Pancreas (tissue), 10 donors: ENCODE results near the gene ANKAR. TPM values are rescaled to one million over a fixed set of nuclear protein-coding genes. Genes with fewer than 3 reads are reported as not detected.

Experiments used
- ATAC-seq, 4 donors: fragments of 200-7000 bp; cut with Tn5 transposase; one replicate each; pipeline versions ENCODE4 v1.8.0 to v1.9.1; 2020; ENCODE audit warnings: mild to moderate bottlenecking in 4 of 4, moderate library complexity in 4 of 4
- DNase-seq, 6 donors: peaks; one replicate each; pipeline ENCODE4 v3.0.0-alpha.2; 2020
- FAIRE-seq: peaks from 2 replicates; lab custom pipeline; 2012; peaks lifted over from hg19 to GRCh38; lab: Jason Lieb, UNC
- H3K27ac ChIP-seq, 4 donors: fragments of 200-600 bp; sonication (generic); 1 replicate in 3 of 4; 2 replicates in 1 of 4; pipeline versions ENCODE4 v1.5.0 to v1.8.0; 2020
- H3K27me3 ChIP-seq, 4 donors: fragments of 200-600 bp; one replicate each; pipeline ENCODE4 v1.8.0; 2021
- H3K36me3 ChIP-seq, 3 donors: fragments of 200-600 bp; sonication (generic) in 1 of 3; one replicate each; pipeline versions ENCODE4 v1.5.0 to v1.8.0; 2020 to 2021
- H3K4me1 ChIP-seq, 3 donors: fragments of 200-600 bp; one replicate each; pipeline ENCODE4 v1.8.0; 2021
- H3K4me3 ChIP-seq, 4 donors: fragments of 200-600 bp; sonication (generic) in 2 of 4; one replicate each; pipeline versions ENCODE4 v1.5.0 to v1.8.0; 2020 to 2021
- H3K9me3 ChIP-seq, 4 donors: fragments of 200-600 bp; one replicate each; pipeline ENCODE4 v1.8.0; 2021
- WGBS, 2 donors: extraction: QIAGEN DNeasy Blood & Tissue Kit; methylation state at CpG; one replicate each; pipeline ENCODE4 v1.1.7; 2013; 5-methylcytosine and 5-hydroxymethylcytosine counted together
- intact Hi-C, 3 donors: fragments of 100-400 bp; cut with DNase I; formaldehyde crosslinking; loops; one replicate each; pipeline versions ENCODE4 v1.11.1 to v1.14.2; 2022
- polyA plus RNA-seq, 2 donors: library from polyadenylated mRNA; stranded (reverse); fragments of 200-250 nt; gene quantifications; one replicate each; pipeline ENCODE4 v1.2.3, GENCODE V29; 2013
- total RNA-seq, 6 donors: library from RNA; stranded (reverse); fragmentation: NEBNext Ultra II Directional in 4 of 6; extraction: Animal tissue kit (Norgen Biotek cat#: 25700) in 4 of 6; gene quantifications; one replicate each; pipeline versions ENCODE4 v1.2.1 to v1.2.4, GENCODE V29; 2021 to 2023
- TF ChIP-seq, protein P1 (sequence below), 4 donors: fragments of 200-600 bp; sonication (generic) in 3 of 4; IDR thresholded peaks; one replicate each; pipeline versions ENCODE4 v1.5.0 to v1.8.0; 2021; ENCODE audit warnings: antibody characterized with exemption in 4 of 4
- donor health status: healthy with polysubstance abuse.
- donor health status: DM: no; HTN: no; CAD: no; lungs with moderate emphysema.
- donor health status: DM: no; HTN: no; CAD: no.
- donor health status: control.
- donor health status: control.
- donor health status: Bipolar disorder and iron deficiency.
- donor health status: DM: yes; HTN: yes; CAD: no.
- donor health status: DM: no; HTN: no; CAD: no.
- donor health status: DM: no; HTN: no; CAD: no.
- donor health status: DM: yes; HTN: yes; CAD: no.

Gene ANKAR
- total and polyA plus RNA-seq, 8 donors, result 3.1 to 8.9 (median 6.0) TPM

DNA sequence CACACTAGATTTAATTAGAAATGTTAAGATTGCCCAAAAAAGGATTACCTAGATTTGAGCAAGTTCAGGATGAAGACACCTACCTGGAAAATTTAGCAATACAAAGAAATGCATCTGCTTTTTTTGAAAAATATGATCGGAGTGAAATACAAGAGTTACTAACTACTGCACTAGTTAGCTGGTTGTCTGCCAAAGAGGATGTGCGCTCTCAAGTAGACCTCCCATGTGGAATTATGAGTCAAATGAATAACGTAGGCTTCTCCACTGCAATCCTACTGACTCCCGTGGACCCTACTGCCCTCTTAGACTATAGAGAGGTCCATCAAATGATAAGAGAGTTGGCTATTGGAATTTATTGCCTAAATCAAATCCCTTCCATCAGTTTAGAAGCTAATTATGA is 2.0 kb downstream of the ANKAR start:
- no peaks in the 10 kb centered on the region for H3K27me3 ChIP-seq
- 90 to 95% methylated on average over 4 of the region's 4 CpGs for WGBS, 2 donors
- H3K4me1 ChIP-seq, result peaks cover 0 to 4% (median 0%) of the 10 kb centered on the region in 3 donors
- ATAC-seq, result no peak
- no peaks in the 10 kb centered on the region for H3K36me3 ChIP-seq
- TF ChIP-seq, protein P1, sequence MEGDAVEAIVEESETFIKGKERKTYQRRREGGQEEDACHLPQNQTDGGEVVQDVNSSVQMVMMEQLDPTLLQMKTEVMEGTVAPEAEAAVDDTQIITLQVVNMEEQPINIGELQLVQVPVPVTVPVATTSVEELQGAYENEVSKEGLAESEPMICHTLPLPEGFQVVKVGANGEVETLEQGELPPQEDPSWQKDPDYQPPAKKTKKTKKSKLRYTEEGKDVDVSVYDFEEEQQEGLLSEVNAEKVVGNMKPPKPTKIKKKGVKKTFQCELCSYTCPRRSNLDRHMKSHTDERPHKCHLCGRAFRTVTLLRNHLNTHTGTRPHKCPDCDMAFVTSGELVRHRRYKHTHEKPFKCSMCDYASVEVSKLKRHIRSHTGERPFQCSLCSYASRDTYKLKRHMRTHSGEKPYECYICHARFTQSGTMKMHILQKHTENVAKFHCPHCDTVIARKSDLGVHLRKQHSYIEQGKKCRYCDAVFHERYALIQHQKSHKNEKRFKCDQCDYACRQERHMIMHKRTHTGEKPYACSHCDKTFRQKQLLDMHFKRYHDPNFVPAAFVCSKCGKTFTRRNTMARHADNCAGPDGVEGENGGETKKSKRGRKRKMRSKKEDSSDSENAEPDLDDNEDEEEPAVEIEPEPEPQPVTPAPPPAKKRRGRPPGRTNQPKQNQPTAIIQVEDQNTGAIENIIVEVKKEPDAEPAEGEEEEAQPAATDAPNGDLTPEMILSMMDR (IDR thresholded peaks at IDR 0.05), result no peak
- no peaks in the 10 kb centered on the region for H3K9me3 ChIP-seq
- no peak overlapping the region for H3K27ac ChIP-seq
- no peak for FAIRE-seq
- no peak overlapping the region for H3K4me3 ChIP-seq
- intact Hi-C loops, result no loop called here
- no peak for DNase-seq

DNA sequence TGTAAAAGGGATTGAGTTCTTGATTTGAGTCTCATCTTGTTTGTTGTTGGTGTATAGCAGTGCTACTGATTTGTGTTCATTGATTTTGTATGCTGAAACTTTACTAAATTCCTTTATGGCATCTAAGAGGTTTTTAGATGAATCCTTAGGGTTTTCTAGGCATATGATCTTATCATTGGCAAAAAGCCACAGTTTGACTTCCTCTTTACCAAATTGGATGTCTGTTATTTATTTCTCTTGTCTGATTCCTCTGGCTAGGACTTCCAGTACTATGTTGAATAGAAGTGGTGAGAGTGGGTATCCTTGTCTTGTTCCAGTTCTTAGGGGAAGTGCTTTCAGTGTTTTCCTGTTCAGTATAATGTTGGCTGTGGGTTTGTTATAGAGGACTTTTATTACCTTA is 4.8 kb downstream of the ANKAR start:
- no peak overlapping the region for H3K27ac ChIP-seq
- ATAC-seq (no peak), DNase-seq (no peak), FAIRE-seq (no peak)
- no peak overlapping the region for H3K4me3 ChIP-seq
- peaks cover 0 to 4% (median 0%) of the 10 kb centered on the region in 3 donors for H3K4me1 ChIP-seq
- no peaks in the 10 kb centered on the region for H3K36me3 ChIP-seq
- intact Hi-C loops, result no loop called here
- H3K27me3 ChIP-seq, result no peaks in the 10 kb centered on the region
- no peaks in the 10 kb centered on the region for H3K9me3 ChIP-seq
- TF ChIP-seq, protein P1 (IDR thresholded peaks at IDR 0.05), result no peak

- ATAC-seq (no peak), DNase-seq (no peak), FAIRE-seq (no peak)
- TF ChIP-seq, protein P1 (IDR thresholded peaks at IDR 0.05), result no peak
- intact Hi-C loops, result no loop called here
- Histone ChIP-seq H3K4me3 (no peak overlapping the region), H3K9me3 (no peaks in the 10 kb centered on the region), H3K4me1 (no peaks in the 10 kb centered on the region), H3K27me3 (no peaks in the 10 kb centered on the region), H3K27ac (no peak overlapping the region), H3K36me3 (no peaks in the 10 kb centered on the region)
- WGBS, 2 donors, result 70 to 78% methylated on average over 1 of the region's 1 CpG
Measured at GRCh38 chr2:189681203-189681602, 6.7 kb downstream of the ANKAR start.

GRCh38 chr2:189681903-189682302 is 7.4 kb downstream of the ANKAR start:
- no peak for DNase-seq
- H3K4me3 ChIP-seq, result no peak overlapping the region
- no peaks in the 10 kb centered on the region for H3K9me3 ChIP-seq
- H3K36me3 ChIP-seq, result no peaks in the 10 kb centered on the region
- no peak for FAIRE-seq
- no peak overlapping the region for H3K27ac ChIP-seq
- no peaks in the 10 kb centered on the region for H3K4me1 ChIP-seq
- no peak for ATAC-seq
- intact Hi-C loops, result no loop called here
- TF ChIP-seq, protein P1 (IDR thresholded peaks at IDR 0.05), result no peak
- no peaks in the 10 kb centered on the region for H3K27me3 ChIP-seq

DNA sequence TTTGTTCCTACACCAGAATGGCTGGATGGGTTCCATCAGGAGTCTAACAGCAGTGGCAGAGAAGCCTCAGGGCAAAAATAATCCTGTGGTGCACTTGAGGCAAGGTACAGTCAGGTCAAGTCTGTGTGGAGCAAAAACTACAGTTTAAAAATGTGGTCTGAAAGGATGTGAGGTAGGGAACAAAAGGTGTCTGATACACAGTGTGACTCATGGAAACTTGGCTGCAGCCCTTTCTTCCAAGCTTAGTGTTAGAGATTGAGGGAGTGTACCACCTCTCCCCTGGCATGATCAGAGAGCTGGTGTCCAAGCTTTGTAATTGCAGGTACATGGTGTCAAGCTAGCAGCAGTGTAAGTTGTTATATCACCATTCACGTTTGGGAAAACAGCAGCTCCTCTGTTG is 8.9 kb downstream of the ANKAR start:
- intact Hi-C loops, result no loop called here

More for the DNA sequence above, 8.9 kb downstream of the ANKAR start:
- Histone ChIP-seq H3K27ac (no peak overlapping the region), H3K4me3 (no peak overlapping the region), H3K4me1 (no peaks in the 10 kb centered on the region), H3K36me3 (no peaks in the 10 kb centered on the region), H3K9me3 (no peaks in the 10 kb centered on the region), H3K27me3 (no peaks in the 10 kb centered on the region)
- FAIRE-seq (no peak), DNase-seq (no peak), ATAC-seq (no peak)
- 25 to 35% methylated on average over 1 of the region's 1 CpG for WGBS, 2 donors
- TF ChIP-seq, protein P1 (IDR thresholded peaks at IDR 0.05), result no peak
